ENCODE results near the gene MUC21.

GRCh38 chr6:31037169-31037568, 53.7 kb downstream of the MUC21 start:
- TF ChIP-seq CTCF (IDR thresholded peaks at IDR 0.05 in 4 of 5, conservative IDR thresholded peaks at IDR 0.05 in 1 of 5) (no peak), POLR2A (IDR thresholded peaks at IDR 0.05) (no peak)

Data from gastrocnemius medialis (tissue), 4 donors.